K562 (cell line): ENCODE data around the gene ADGRB2. TPM values are rescaled to one million over a fixed set of nuclear protein-coding genes. Genes with fewer than 3 reads are reported as not detected.

ENCODE experiments used
- BRD4 ChIP-seq: fragments of 200-600 bp; sonication (generic); IDR thresholded peaks from 2 replicates; pipeline ENCODE4 v1.6.1; 2017; ENCODE audit warnings: inconsistent platforms
- CSDE1 ChIP-seq, 2 experiments: fragments of 450-650 bp; IDR thresholded peaks; 2 replicates each; pipeline ENCODE4 v1.6.1; 2016; ENCODE audit warnings: mild to moderate bottlenecking in 1 of 2
- GATAD2B ChIP-seq: fragments of 450-650 bp; IDR thresholded peaks from 2 replicates; pipeline ENCODE4 v1.6.1; 2017; ENCODE audit warnings: mild to moderate bottlenecking, borderline replicate concordance
- HNRNPL ChIP-seq: fragments of 200-400 bp; formaldehyde crosslinking; IDR thresholded peaks from 2 replicates; pipeline ENCODE4 v1.6.1; 2017; ENCODE audit warnings: low read depth, mild to moderate bottlenecking, low read length
- KLF13 ChIP-seq: fragments of 450-650 bp; IDR thresholded peaks from 2 replicates; pipeline ENCODE4 v1.6.1; 2016; ENCODE audit warnings: missing genetic modification characterization, low read depth, mild to moderate bottlenecking, missing compliant biosample characterization, moderate library complexity, borderline replicate concordance
- MBD1 ChIP-seq: fragments of 250-450 bp; sonication (Bioruptor Pico); IDR thresholded peaks from 2 replicates; pipeline ENCODE4 v1.8.0; 2022; ENCODE audit warnings: inconsistent platforms
- MED1 ChIP-seq: sonication (generic); formaldehyde crosslinking; IDR thresholded peaks from 2 replicates; pipeline ENCODE4 v1.8.1; 2023; ENCODE audit warnings: missing genetic modification reagents, borderline replicate concordance
- MTF1 ChIP-seq: fragments of 250-450 bp; sonication (Bioruptor Pico); IDR thresholded peaks from 2 replicates; pipeline ENCODE4 v1.9.0; 2021; ENCODE audit warnings: moderate library complexity, mild to moderate bottlenecking, inconsistent platforms, borderline replicate concordance
- NFIC ChIP-seq: fragments of 450-650 bp; IDR thresholded peaks from 2 replicates; pipeline ENCODE4 v1.6.1; 2017; ENCODE audit warnings: mild to moderate bottlenecking, inconsistent platforms
- POLR3A ChIP-seq: IDR thresholded peaks from 2 replicates; pipeline ENCODE4 v1.6.1; 2011; ENCODE audit warnings: borderline replicate concordance, mild to moderate bottlenecking, moderate library complexity; ENCODE audit not compliant: insufficient read length, insufficient read depth; ENCODE audit errors: extremely low read depth
- PRMT5 ChIP-seq: sonication (generic); formaldehyde crosslinking; IDR thresholded peaks from 2 replicates; pipeline ENCODE4 v1.5.0; 2020; ENCODE audit warnings: missing genetic modification reagents
- SIX5 ChIP-seq, 2 experiments: IDR thresholded peaks; 2 replicates each; pipeline ENCODE4 v1.6.1; 2011; ENCODE audit warnings: low read length in 2 of 2, borderline replicate concordance in 1 of 2, low read depth in 1 of 2, mild to moderate bottlenecking in 1 of 2, moderate library complexity in 1 of 2; ENCODE audit not compliant: insufficient read depth in 1 of 2
- SNAPC5 ChIP-seq: fragments of 250-450 bp; sonication (Bioruptor Pico); IDR thresholded peaks from 2 replicates; pipeline ENCODE4 v1.8.0; 2021; ENCODE audit warnings: moderate library complexity, mild to moderate bottlenecking, inconsistent platforms
- SP1 ChIP-seq: sonication (generic); formaldehyde crosslinking; IDR thresholded peaks from 2 replicates; pipeline ENCODE4 v1.8.1; 2022; ENCODE audit warnings: mild to moderate bottlenecking, missing genetic modification reagents
- TARDBP ChIP-seq: fragments of 450-650 bp; IDR thresholded peaks from 2 replicates; pipeline ENCODE4 v1.6.1; 2016
- TEAD4 ChIP-seq, 2 experiments: sonication (generic) in 1 of 2; formaldehyde crosslinking in 1 of 2; IDR thresholded peaks; 2 replicates each; pipeline versions ENCODE4 v1.6.1 to v1.8.0; 2012 to 2022; ENCODE audit warnings: borderline replicate concordance in 1 of 2, inconsistent platforms in 1 of 2, low read length in 1 of 2, mild to moderate bottlenecking in 1 of 2, missing genetic modification reagents in 1 of 2
- THRA ChIP-seq: fragments of 450-650 bp; IDR thresholded peaks from 2 replicates; pipeline ENCODE4 v1.6.1; 2017; ENCODE audit warnings: mild to moderate bottlenecking, moderate library complexity
- ZBTB43 ChIP-seq: sonication (generic); formaldehyde crosslinking; IDR thresholded peaks from 2 replicates; pipeline ENCODE4 v1.8.0; 2023; ENCODE audit warnings: mild to moderate bottlenecking, missing genetic modification reagents
- ZC3H8 ChIP-seq: fragments of 450-650 bp; IDR thresholded peaks from 2 replicates; pipeline ENCODE4 v1.6.1; 2017
- ZFX ChIP-seq: sonication (generic); formaldehyde crosslinking; IDR thresholded peaks from 2 replicates; pipeline ENCODE4 v1.8.0; 2022; ENCODE audit warnings: mild to moderate bottlenecking, missing genetic modification reagents, moderate library complexity
- ZNF395 ChIP-seq: fragments of 200-800 bp; sonication (Bioruptor generic); IDR thresholded peaks from 2 replicates; pipeline ENCODE4 v1.6.1; 2017; ENCODE audit warnings: missing genetic modification characterization, missing compliant biosample characterization
- ZSCAN32 ChIP-seq: fragments of 450-650 bp; formaldehyde crosslinking; IDR thresholded peaks from 2 replicates; pipeline ENCODE4 v1.4.0; 2020; ENCODE audit warnings: mild to moderate bottlenecking, moderate library complexity
- polyA plus RNA-seq, 8 experiments: library from polyadenylated mRNA; depleted of rRNA in 4 of 8; stranded (reverse) in 5 of 8; unstranded in 3 of 8; fragments of >200 nt; fragmentation: Nextera tagmentation in 2 of 8; fragmentation: Illumina TruSeq in 1 of 8; extraction: Ambion mirVana in 2 of 8; extraction: Trizol in 1 of 8; gene quantifications; 2 replicates each; pipeline versions ENCODE4 v1.2.1 to v1.2.3, GENCODE V29; 2011 to 2014; ENCODE audit warnings: inconsistent platforms in 1 of 8, missing spikeins in 1 of 8
- total RNA-seq, 7 experiments: library from RNA; depleted of rRNA in 6 of 7; stranded (reverse); fragments of >200 nt in 6 of 7; fragmentation: Illumina TruSeq in 2 of 7; extraction: Trizol in 2 of 7; gene quantifications; 2 replicates each; pipeline versions ENCODE4 v1.2.1 to v1.2.3, GENCODE V29; 2011 to 2021; ENCODE audit warnings: low replicate concordance in 1 of 7

Gene ADGRB2
- total and polyA plus RNA-seq, 9 of the 15 experiments (the other 6 are each of a cell fraction or from before 2014, with no cell fraction given): 0.04 to 0.23 (median 0.20) TPM; not detected in 2

DNA sequence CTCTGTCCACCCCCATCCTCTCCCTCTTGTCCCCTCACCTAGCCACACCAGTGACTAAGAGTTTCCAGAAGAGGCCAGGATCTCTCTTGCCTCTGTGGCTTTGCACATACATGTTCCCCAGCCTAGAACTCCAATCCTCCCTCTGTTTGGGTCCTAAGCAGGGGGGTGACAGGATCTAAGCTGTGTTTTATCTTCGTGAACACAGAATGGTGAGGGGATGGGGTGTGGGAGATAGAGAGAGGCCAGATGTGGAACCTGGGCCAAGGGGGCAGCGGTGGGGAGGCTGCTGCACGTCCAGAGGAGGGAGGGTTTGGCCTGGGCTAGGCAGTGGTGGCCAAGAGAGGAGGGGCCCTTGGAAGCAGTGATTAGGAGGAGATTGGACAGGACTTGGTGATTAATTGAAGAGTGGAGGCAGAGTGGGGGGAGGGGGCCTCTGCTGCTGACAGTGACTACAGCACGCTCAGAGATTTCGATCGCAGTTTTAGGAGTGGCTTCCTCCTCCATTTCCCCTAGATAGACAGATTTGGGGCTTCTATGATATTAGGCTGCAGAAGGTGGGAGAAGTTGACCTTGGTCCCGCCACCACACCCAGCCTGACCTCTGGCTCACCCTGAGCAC, 17.1 kb upstream of the ADGRB2 start (continued):
- TF ChIP-seq GATAD2B: no peak
- no peak for TF ChIP-seq ZNF395
- no peak for TF ChIP-seq ZC3H8
- TF ChIP-seq ZSCAN32 (CRISPR knock-in tag): no peak
- peak; percentile 63 for TF ChIP-seq NFIC
- no peak for TF ChIP-seq SP1 (CRISPR knock-in tag)
- no peak for TF ChIP-seq MTF1 (CRISPR knock-in tag)
- no peak for TF ChIP-seq SNAPC5
- no peak for TF ChIP-seq KLF13 (tag)
- TF ChIP-seq SIX5 (IDR thresholded peaks at IDR 0.05; ENCODE audit: borderline replicate concordance in 1 of 2, insufficient read depth in 1 of 2, low read depth in 1 of 2, low read length in 2 of 2): no peak
- peak; percentile 67; the same call in 1 of the 2 replicates for TF ChIP-seq TEAD4 (IDR thresholded peaks at IDR 0.05; ENCODE audit: low read length)
- no peak for TF ChIP-seq TEAD4 (CRISPR knock-in tag; IDR thresholded peaks at IDR 0.05; ENCODE audit: borderline replicate concordance)
- TF ChIP-seq THRA: no peak
- TF ChIP-seq POLR3A: no peak
- TF ChIP-seq ZFX (CRISPR knock-in tag): no peak
- TF ChIP-seq MBD1: no peak
- no peak for TF ChIP-seq BRD4
- no peak for TF ChIP-seq TARDBP
- TF ChIP-seq MED1: no peak
- TF ChIP-seq HNRNPL: no peak
- TF ChIP-seq CSDE1 (IDR thresholded peaks at IDR 0.05): no peak
- TF ChIP-seq ZBTB43 (CRISPR knock-in tag): no peak
- TF ChIP-seq PRMT5 (CRISPR knock-in tag): no peak
